ENCODE data around the gene DMGDH. TPM values are rescaled to one million over a fixed set of nuclear protein-coding genes. Genes with fewer than 3 reads are reported as not detected.

DMGDH gene
- total RNA-seq, 1 donor from 2014 or later: 0.40 TPM

DNA sequence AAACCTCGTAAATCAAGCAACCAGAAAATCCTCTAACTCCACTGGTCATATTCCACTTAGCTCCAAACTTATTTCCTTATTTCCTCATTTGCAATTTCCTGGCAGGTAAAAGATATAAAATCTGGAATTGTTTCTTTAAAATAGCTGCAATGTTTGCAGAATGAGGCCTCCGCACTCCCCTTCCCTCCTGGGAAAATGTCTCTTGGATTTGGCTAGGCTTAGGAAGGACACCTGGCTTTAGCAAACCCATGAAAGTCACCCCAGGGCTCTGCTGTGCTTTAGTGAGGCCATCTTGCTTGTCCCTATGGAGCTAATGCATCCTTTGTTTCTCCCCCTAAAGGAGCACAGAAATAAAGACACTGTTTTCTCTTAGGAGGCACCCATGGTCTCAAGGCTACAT, 94.9 kb downstream of the DMGDH start:
- DNase-seq (ENCODE audit: low read depth in 2 of 2): no peak

- DNase-seq (ENCODE audit: low read depth in 2 of 2): no peak
These were observed 95.5 kb downstream of the DMGDH start for GRCh38 chr5:78974011-78974410.

DNA sequence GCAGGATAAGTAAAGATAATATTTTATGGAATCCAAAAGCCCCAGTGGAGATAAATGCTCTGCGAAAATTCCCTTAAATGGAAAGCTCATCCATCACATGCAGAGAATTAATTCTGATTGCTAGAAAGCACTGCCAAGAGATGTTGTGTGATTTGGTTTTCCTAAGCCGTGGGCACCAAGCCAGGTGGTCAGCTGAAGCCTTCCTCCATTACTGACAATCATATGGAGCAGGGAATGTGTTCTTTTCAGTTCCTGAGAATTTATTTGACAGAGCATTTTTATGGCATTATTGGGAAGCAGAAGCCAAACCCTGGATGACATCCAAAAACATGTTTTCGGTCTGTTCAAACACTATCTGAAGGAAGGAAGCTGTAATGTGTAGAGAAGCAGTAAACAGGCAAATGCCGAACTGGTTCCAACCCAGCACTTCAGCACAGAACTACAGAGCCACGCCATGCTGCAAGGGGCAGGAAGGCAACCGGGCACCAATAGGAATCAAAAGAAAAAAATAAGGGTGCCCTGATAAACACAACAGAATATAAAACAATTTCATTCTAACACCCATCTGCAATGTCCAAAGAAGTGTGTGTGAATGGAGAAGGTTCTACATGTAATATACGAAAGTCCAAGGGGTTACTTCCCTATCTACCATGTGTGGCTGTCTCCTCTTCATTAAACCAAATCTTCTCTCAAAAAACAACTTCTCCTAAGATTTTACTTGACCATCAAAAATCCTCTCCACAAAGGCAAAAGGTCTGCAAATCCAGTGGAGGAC, 96.6 kb downstream of the DMGDH start:
- DNase-seq (ENCODE audit: low read depth in 2 of 2): peak; percentile 81 to 96

DNA sequence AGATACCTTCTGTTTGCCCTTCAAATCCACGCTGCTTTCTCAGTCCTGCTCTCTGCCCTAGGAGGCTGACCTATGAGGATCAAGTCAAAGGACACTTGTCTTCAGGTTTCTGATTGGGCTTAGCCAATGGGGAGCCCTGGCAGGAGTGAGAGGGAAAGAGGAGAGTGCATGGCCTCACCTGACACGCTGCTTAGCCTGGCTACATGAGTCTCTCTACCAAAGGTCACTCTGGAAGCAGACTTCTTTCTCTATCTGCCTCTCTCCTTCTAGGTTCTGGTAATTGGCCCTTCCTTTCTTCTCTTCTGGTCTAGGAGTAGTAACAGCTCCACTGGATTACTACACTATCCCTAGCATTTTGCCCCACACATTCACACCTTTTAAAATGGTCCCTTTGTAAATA, 97.5 kb downstream of the DMGDH start:
- no peak for DNase-seq (ENCODE audit: low read depth in 2 of 2)

- DNase-seq (ENCODE audit: low read depth in 2 of 2): no peak
These were observed 100.7 kb downstream of the DMGDH start for GRCh38 chr5:78968781-78969180.

- DNase-seq (ENCODE audit: low read depth in 2 of 2): peak; percentile 71 to 79
These were observed 104.6 kb downstream of the DMGDH start for GRCh38 chr5:78964889-78965288.

DNA sequence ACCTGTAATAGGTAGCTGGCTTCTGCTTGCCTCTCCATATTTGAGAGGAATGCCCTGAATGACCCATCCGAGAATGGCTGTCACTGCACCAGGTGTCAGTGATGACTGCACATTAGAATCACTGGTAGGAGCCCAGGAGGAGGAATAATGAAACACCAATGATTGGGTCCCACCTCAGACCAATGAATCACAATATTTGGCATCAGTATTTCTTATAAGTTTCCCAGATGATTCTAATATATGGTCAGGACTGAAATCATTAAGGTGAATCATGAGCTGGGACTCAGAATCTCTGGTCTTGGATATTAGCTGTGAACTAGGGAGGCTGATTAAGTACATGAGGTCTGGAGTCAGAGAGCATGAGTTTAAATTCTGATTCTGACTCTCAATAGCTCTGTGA, 107.7 kb downstream of the DMGDH start:
- DNase-seq (ENCODE audit: low read depth in 2 of 2): no peak

- DNase-seq (ENCODE audit: low read depth in 2 of 2): no peak
These were observed 109.7 kb downstream of the DMGDH start for GRCh38 chr5:78959767-78960166.

- DNase-seq (ENCODE audit: low read depth in 2 of 2): no peak
These were observed 110.6 kb downstream of the DMGDH start for GRCh38 chr5:78958672-78959445.

- DNase-seq (ENCODE audit: low read depth in 2 of 2): no peak
These were observed 112.6 kb downstream of the DMGDH start for GRCh38 chr5:78956901-78957300.

- no peak for DNase-seq (ENCODE audit: low read depth in 2 of 2)
These were observed 116.2 kb downstream of the DMGDH start for GRCh38 chr5:78953092-78953800.

Other genes with a start within 250 kb of the DMGDH start
- gene ARSB, start 84.4 kb downstream of the DMGDH start, total RNA-seq: 7.0 and 11.7 TPM in 2 replicates
- 2.4 and 7.7 TPM in 2 replicates for gene BHMT2, start 93 bp upstream of the DMGDH start, total RNA-seq
- not detected in 2 replicates for gene BHMT, start 42.1 kb upstream of the DMGDH start, total RNA-seq
- 6.8 and 11.5 TPM in 2 replicates for gene JMY, start 166.5 kb upstream of the DMGDH start, total RNA-seq

Measured in lung microvascular endothelial cell (primary cell).